HEK293 (cell line): ENCODE results near the gene LPIN1.

ENCODE experiments used
- CTCF ChIA-PET: fragments of 350-600 bp; formaldehyde crosslinking; extraction: SDS; loops from one replicate; lab custom pipeline; 2021; ENCODE audit warnings: antibody characterized with exemption; lab: Yijun Ruan, JAX
- POLR2A ChIA-PET: fragments of 300-600 bp; formaldehyde crosslinking; extraction: SDS; loops from one replicate; lab custom pipeline; 2020; ENCODE audit warnings: antibody characterized with exemption, inconsistent platforms; lab: Yijun Ruan, JAX
- H3K27ac ChIP-seq: fragments of 200-500 bp; sonication (Bioruptor generic); 2 replicates; pipeline ENCODE4 v1.5.1; 2014; ENCODE audit warnings: low read depth, low read length, control low read depth, inconsistent platforms; ENCODE audit errors: extremely low read depth
- H3K36me3 ChIP-seq, 2 experiments: fragments of 200-500 bp in 1 of 2; sonication (Bioruptor generic) in 1 of 2; 1 replicate in 1 of 2; 2 replicates in 1 of 2; pipeline ENCODE4 v1.5.1; 2014 to 2017; ENCODE audit warnings: inconsistent platforms in 2 of 2, low read length in 2 of 2; ENCODE audit not compliant: control insufficient read depth in 2 of 2, insufficient read depth in 1 of 2
- H3K4me1 ChIP-seq: fragments of 200-500 bp; sonication (Bioruptor generic); 2 replicates; pipeline ENCODE4 v1.5.1; 2014; ENCODE audit warnings: mild to moderate bottlenecking, low read length, inconsistent platforms; ENCODE audit not compliant: control insufficient read depth, insufficient read depth
- H3K4me3 ChIP-seq: 2 replicates; pipeline ENCODE4 v1.5.1; 2011; ENCODE audit warnings: low read depth, mild to moderate bottlenecking, control low read depth, low read length, moderate library complexity
- H3K9me3 ChIP-seq: fragments of 200-500 bp; sonication (Bioruptor generic); 2 replicates; pipeline ENCODE4 v1.5.1; 2014; ENCODE audit warnings: low read depth, low read length, inconsistent platforms; ENCODE audit not compliant: control insufficient read depth, insufficient read depth
- ATF2 ChIP-seq: fragments of 450-650 bp; formaldehyde crosslinking; IDR thresholded peaks from 2 replicates; pipeline ENCODE4 v1.5.1; 2016; ENCODE audit warnings: missing biosample characterization, missing genetic modification characterization, low read depth
- CTCF ChIP-seq: fragments of 450-650 bp; formaldehyde crosslinking; IDR thresholded peaks from 2 replicates; pipeline ENCODE4 v1.5.1; 2016; ENCODE audit warnings: missing biosample characterization, missing genetic modification characterization
- IKZF3 ChIP-seq: fragments of 450-650 bp; IDR thresholded peaks from 2 replicates; pipeline ENCODE4 v1.5.0; 2018; ENCODE audit warnings: missing biosample characterization, mild to moderate bottlenecking, missing genetic modification characterization, moderate library complexity
- KLF10 ChIP-seq: fragments of 450-650 bp; IDR thresholded peaks from 2 replicates; pipeline ENCODE4 v1.5.1; 2018; ENCODE audit warnings: missing biosample characterization, mild to moderate bottlenecking, missing genetic modification characterization
- KLF16 ChIP-seq: fragments of 450-650 bp; formaldehyde crosslinking; IDR thresholded peaks from 2 replicates; pipeline ENCODE4 v1.5.1; 2017; ENCODE audit warnings: missing biosample characterization, missing genetic modification characterization
- PBX3 ChIP-seq: sonication (generic); formaldehyde crosslinking; IDR thresholded peaks from 2 replicates; pipeline ENCODE4 v1.8.1; 2022; ENCODE audit warnings: mild to moderate bottlenecking, moderate library complexity, missing genetic modification reagents
- PRDM1 ChIP-seq: fragments of 450-650 bp; formaldehyde crosslinking; IDR thresholded peaks from 2 replicates; pipeline ENCODE4; 2016; ENCODE audit warnings: missing biosample characterization, missing genetic modification characterization
- SCRT1 ChIP-seq: fragments of 450-650 bp; formaldehyde crosslinking; IDR thresholded peaks from 2 replicates; pipeline ENCODE4 v1.5.1; 2016; ENCODE audit warnings: missing biosample characterization, missing genetic modification characterization, borderline replicate concordance
- SETDB1 ChIP-seq: IDR thresholded peaks from one replicate; pipeline ENCODE4 v1.6.1; 2017; ENCODE audit warnings: mild to moderate bottlenecking, low read length, moderate library complexity, mixed read lengths; ENCODE audit not compliant: insufficient read length
- ZBTB1 ChIP-seq: fragments of 450-650 bp; formaldehyde crosslinking; IDR thresholded peaks from 2 replicates; pipeline ENCODE4 v1.5.1; 2016; ENCODE audit warnings: missing biosample characterization, missing genetic modification characterization
- ZFP3 ChIP-seq: fragments of 450-650 bp; formaldehyde crosslinking; IDR thresholded peaks from 2 replicates; pipeline ENCODE4 v1.5.1; 2016; ENCODE audit warnings: low read depth, missing biosample characterization, missing genetic modification characterization
- ZNF112 ChIP-seq: fragments of 450-650 bp; formaldehyde crosslinking; IDR thresholded peaks from 2 replicates; pipeline ENCODE4 v1.5.0; 2017; ENCODE audit warnings: missing biosample characterization, missing genetic modification characterization
- ZNF114 ChIP-seq: fragments of 450-650 bp; formaldehyde crosslinking; IDR thresholded peaks from 2 replicates; pipeline ENCODE4 v1.5.0; 2017; ENCODE audit warnings: missing biosample characterization, missing genetic modification characterization
- ZNF274 ChIP-seq, 2 experiments: fragments of 200-500 bp in 1 of 2; fragments of 450-650 bp in 1 of 2; sonication (Bioruptor generic) in 1 of 2; formaldehyde crosslinking in 1 of 2; IDR thresholded peaks; 2 replicates each; pipeline versions ENCODE4 v1.5.1 to v1.6.1; 2014 to 2016; ENCODE audit warnings: borderline replicate concordance in 1 of 2, inconsistent platforms in 1 of 2, low read length in 1 of 2, missing biosample characterization in 1 of 2, missing genetic modification characterization in 1 of 2
- ZNF404 ChIP-seq: fragments of 450-650 bp; formaldehyde crosslinking; IDR thresholded peaks from 2 replicates; pipeline ENCODE4 v1.5.1; 2017; ENCODE audit warnings: missing biosample characterization, missing genetic modification characterization
- ZNF549 ChIP-seq: fragments of 450-650 bp; IDR thresholded peaks from 2 replicates; pipeline ENCODE4 v1.5.1; 2018; ENCODE audit warnings: missing biosample characterization, missing genetic modification characterization, mild to moderate bottlenecking, inconsistent platforms, moderate library complexity
- ZNF555 ChIP-seq: fragments of 450-650 bp; formaldehyde crosslinking; conservative IDR thresholded peaks from 2 replicates; pipeline ENCODE4 v1.5.1; 2017; ENCODE audit warnings: missing biosample characterization, mild to moderate bottlenecking, missing genetic modification characterization, inconsistent platforms
- ZNF621 ChIP-seq: fragments of 450-650 bp; formaldehyde crosslinking; IDR thresholded peaks from 2 replicates; pipeline ENCODE4 v1.5.1; 2017; ENCODE audit warnings: missing biosample characterization, missing genetic modification characterization
- ZNF658 ChIP-seq: fragments of 450-650 bp; formaldehyde crosslinking; IDR thresholded peaks from 2 replicates; pipeline ENCODE4; 2016; ENCODE audit warnings: missing biosample characterization, missing genetic modification characterization
- ZNF837 ChIP-seq: fragments of 450-650 bp; formaldehyde crosslinking; IDR thresholded peaks from 2 replicates; pipeline ENCODE4 v1.5.1; 2016; ENCODE audit warnings: missing biosample characterization, missing genetic modification characterization
- ZSCAN16 ChIP-seq: fragments of 450-650 bp; formaldehyde crosslinking; IDR thresholded peaks from 2 replicates; pipeline ENCODE4 v1.5.1; 2016; ENCODE audit warnings: missing biosample characterization, missing genetic modification characterization
- TF ChIP-seq, protein P1 (sequence below): fragments of 450-650 bp; formaldehyde crosslinking; IDR thresholded peaks from 2 replicates; pipeline ENCODE4 v1.5.1; 2016; ENCODE audit warnings: missing biosample characterization, missing genetic modification characterization
- TF ChIP-seq, protein P2 (sequence below): fragments of 450-650 bp; formaldehyde crosslinking; IDR thresholded peaks from 2 replicates; pipeline ENCODE4 v1.5.1; 2016; ENCODE audit warnings: missing biosample characterization, missing genetic modification characterization

The LPIN1 gene

GRCh38 chr2:11870064-11870463 lies 123.6 kb downstream of the LPIN1 start:
- H3K4me3 ChIP-seq: no peak overlapping the region
- H3K9me3 ChIP-seq: no peaks in the 10 kb centered on the region
- H3K27ac ChIP-seq: no peak overlapping the region
- no peaks in the 10 kb centered on the region for H3K4me1 ChIP-seq
- CTCF ChIA-PET: interaction anchor here (0.6 to 0.7 kb wide), 2 partner anchors 174 to 678 kb away, joined by 4 to 5 read pairs; no protein-coding TSS in a partner anchor
- POLR2A ChIA-PET: no interaction called here
- H3K36me3 ChIP-seq: no peaks in the 10 kb centered on the region
- TF ChIP-seq ZSCAN16 (no peak), CTCF (tag by site-specific recombination) (no peak)
- TF ChIP-seq, protein P1, sequence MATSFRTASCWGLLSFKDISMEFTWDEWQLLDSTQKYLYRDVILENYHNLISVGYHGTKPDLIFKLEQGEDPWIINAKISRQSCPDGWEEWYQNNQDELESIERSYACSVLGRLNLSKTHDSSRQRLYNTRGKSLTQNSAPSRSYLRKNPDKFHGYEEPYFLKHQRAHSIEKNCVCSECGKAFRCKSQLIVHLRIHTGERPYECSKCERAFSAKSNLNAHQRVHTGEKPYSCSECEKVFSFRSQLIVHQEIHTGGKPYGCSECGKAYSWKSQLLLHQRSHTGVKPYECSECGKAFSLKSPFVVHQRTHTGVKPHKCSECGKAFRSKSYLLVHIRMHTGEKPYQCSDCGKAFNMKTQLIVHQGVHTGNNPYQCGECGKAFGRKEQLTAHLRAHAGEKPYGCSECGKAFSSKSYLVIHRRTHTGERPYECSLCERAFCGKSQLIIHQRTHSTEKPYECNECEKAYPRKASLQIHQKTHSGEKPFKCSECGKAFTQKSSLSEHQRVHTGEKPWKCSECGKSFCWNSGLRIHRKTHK (tag by site-specific recombination): no peak

DNA sequence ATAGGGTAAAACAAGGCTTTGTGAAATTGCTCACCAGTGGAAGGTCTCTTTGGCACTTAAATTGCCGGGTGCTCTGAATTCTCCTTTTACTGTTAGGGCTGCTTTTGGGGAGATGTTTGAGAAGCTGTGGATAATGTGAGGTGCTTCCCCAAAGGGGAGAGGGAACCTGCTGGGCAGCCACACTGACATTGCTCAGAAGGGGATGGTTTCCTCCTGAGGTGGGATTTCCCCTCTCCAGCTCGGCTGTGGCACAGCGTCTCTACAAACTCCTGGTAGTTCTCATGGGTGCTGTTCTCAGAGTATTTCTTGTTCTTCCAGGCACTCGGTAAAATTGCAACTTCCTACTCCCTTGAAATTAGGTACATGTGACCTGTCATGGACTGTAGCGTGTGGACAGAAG lies 124.2 kb downstream of the LPIN1 start:
- Histone ChIP-seq H3K36me3 (no peaks in the 10 kb centered on the region), H3K4me1 (no peaks in the 10 kb centered on the region), H3K27ac (no peak overlapping the region), H3K9me3 (no peaks in the 10 kb centered on the region), H3K4me3 (no peak overlapping the region)
- TF ChIP-seq ZBTB1 (tag by site-specific recombination): no peak
- TF ChIP-seq PBX3: no peak
- TF ChIP-seq ATF2 (tag by site-specific recombination): no peak
- TF ChIP-seq ZNF621 (tag by site-specific recombination): no peak
- TF ChIP-seq IKZF3 (tag by site-specific recombination): no peak
- no peak for TF ChIP-seq ZNF112
- no peak for TF ChIP-seq ZNF658 (tag by site-specific recombination)
- no peak for TF ChIP-seq ZFP3 (tag by site-specific recombination)
- TF ChIP-seq ZNF549 (tag by site-specific recombination): no peak
- TF ChIP-seq KLF10 (tag by site-specific recombination): no peak
- no peak for TF ChIP-seq PRDM1 (tag by site-specific recombination)
- TF ChIP-seq ZNF837: no peak
- no peak for TF ChIP-seq KLF16 (tag by site-specific recombination)
- no peak for TF ChIP-seq SCRT1 (tag by site-specific recombination)
- TF ChIP-seq ZNF404 (tag by site-specific recombination): no peak
- TF ChIP-seq ZNF114: no peak
- TF ChIP-seq ZNF274 (IDR thresholded peaks at IDR 0.05; ENCODE audit: low read length): no peak
- no peak for TF ChIP-seq ZNF274 (tag by site-specific recombination; IDR thresholded peaks at IDR 0.05; ENCODE audit: borderline replicate concordance)
- TF ChIP-seq, protein P2, sequence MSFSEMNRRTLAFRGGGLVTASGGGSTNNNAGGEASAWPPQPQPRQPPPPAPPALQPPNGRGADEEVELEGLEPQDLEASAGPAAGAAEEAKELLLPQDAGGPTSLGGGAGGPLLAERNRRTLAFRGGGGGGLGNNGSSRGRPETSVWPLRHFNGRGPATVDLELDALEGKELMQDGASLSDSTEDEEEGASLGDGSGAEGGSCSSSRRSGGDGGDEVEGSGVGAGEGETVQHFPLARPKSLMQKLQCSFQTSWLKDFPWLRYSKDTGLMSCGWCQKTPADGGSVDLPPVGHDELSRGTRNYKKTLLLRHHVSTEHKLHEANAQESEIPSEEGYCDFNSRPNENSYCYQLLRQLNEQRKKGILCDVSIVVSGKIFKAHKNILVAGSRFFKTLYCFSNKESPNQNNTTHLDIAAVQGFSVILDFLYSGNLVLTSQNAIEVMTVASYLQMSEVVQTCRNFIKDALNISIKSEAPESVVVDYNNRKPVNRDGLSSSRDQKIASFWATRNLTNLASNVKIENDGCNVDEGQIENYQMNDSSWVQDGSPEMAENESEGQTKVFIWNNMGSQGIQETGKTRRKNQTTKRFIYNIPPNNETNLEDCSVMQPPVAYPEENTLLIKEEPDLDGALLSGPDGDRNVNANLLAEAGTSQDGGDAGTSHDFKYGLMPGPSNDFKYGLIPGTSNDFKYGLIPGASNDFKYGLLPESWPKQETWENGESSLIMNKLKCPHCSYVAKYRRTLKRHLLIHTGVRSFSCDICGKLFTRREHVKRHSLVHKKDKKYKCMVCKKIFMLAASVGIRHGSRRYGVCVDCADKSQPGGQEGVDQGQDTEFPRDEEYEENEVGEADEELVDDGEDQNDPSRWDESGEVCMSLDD: no peak
- no peak for TF ChIP-seq ZNF555 (tag by site-specific recombination)
- no peak for TF ChIP-seq SETDB1
- CTCF ChIA-PET: interaction anchor here (0.7 kb wide), 1 partner anchor 678 kb away, joined by 5 read pairs; no protein-coding TSS in a partner anchor
- POLR2A ChIA-PET: no interaction called here
